GM23248 (cell line): Measurements from ENCODE around the gene NOXA1.

Experiments
- EZH2 ChIP-seq: fragments of 200-600 bp; sonication (generic); IDR thresholded peaks from 2 replicates; pipeline ENCODE4 v1.6.1; 2018; ENCODE audit warnings: antibody characterized with exemption, mild to moderate bottlenecking; ENCODE audit not compliant: insufficient read depth, poor library complexity, severe bottlenecking
- EZH2phosphoT487 ChIP-seq: fragments of 200-600 bp; sonication (generic); IDR thresholded peaks from 2 replicates; pipeline ENCODE4 v1.6.1; 2018; ENCODE audit warnings: antibody characterized with exemption, moderate library complexity, mild to moderate bottlenecking, low read depth; ENCODE audit not compliant: insufficient read depth

DNA sequence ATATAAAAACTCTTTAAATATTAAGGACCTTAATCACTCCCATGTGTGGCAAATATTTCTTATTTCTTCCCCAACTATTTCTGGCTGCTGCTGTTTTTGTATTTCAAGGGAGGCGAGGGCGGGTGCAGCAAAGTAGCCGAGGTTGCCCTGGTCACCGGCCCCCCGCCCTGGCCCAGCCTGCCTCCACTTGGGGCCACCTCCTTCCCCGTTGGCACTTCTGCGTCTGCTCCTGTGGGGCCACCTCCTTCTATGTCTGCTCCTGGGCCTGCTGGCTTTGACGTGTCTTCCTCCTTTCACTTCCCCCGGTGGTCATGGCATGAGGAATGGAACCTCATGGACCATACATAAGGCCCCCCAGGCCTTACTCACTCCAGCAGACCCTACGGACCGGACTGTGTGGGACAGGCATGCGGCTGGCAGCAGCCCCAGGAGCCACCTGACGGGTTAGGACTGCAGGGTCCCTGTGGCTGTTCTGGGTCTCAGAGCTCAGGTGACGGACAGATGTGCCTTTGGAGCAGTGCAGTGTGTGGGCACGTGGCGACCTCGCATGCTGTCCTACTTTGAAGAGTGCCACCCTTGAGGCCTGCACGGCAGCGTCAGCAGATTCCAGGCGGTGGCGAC lies 23.8 kb downstream of the NOXA1 start:
- TF ChIP-seq EZH2 (no peak), EZH2phosphoT487 (no peak)
